Neural cell (in vitro differentiated cells): ENCODE results near the gene FOXJ3. TPM values are rescaled to one million over a fixed set of nuclear protein-coding genes. Genes with fewer than 3 reads are reported as not detected.

Source experiments
- H2AFZ ChIP-seq: fragments of 200-600, 300-800 bp; sonication (generic), shearing (Covaris generic); 2 replicates; pipeline ENCODE4 v1.6.0; 2014; ENCODE audit warnings: low read depth, mild to moderate bottlenecking, antibody characterized with exemption, low read length, moderate library complexity
- H3F3A ChIP-seq: fragments of 200-600 bp; shearing (Covaris generic); 2 replicates; pipeline ENCODE4 v1.6.1; 2016; ENCODE audit warnings: mild to moderate bottlenecking, moderate library complexity, mixed read lengths, antibody characterized with exemption, low read length; ENCODE audit not compliant: insufficient read depth, poor library complexity, severe bottlenecking
- H3K27ac ChIP-seq: fragments of 200-600, 300-800 bp; sonication (generic), shearing (Covaris generic); 2 replicates; pipeline ENCODE4 v1.5.1; 2014; ENCODE audit warnings: mild to moderate bottlenecking, low read length, moderate library complexity
- H3K27me3 ChIP-seq: fragments of 300-800, 200-600 bp; sonication (generic), shearing (Covaris generic); 2 replicates; pipeline ENCODE4 v1.6.0; 2014; ENCODE audit warnings: mild to moderate bottlenecking, low read depth, low read length, moderate library complexity; ENCODE audit not compliant: insufficient read depth
- H3K36me3 ChIP-seq: fragments of 300-800, 200-600 bp; sonication (generic), shearing (Covaris generic); 2 replicates; pipeline ENCODE4 v1.5.1; 2014; ENCODE audit warnings: mild to moderate bottlenecking, antibody characterized with exemption, low read length, moderate library complexity; ENCODE audit not compliant: insufficient read depth
- H3K4me2 ChIP-seq: fragments of 300-800, 200-600 bp; sonication (generic), shearing (Covaris generic); 2 replicates; pipeline ENCODE4 v1.6.0; 2014; ENCODE audit warnings: mild to moderate bottlenecking, low read length
- H3K4me3 ChIP-seq: fragments of 300-800, 200-600 bp; sonication (generic), shearing (Covaris generic); 2 replicates; pipeline ENCODE4 v1.5.1; 2014; ENCODE audit warnings: mild to moderate bottlenecking, low read length, moderate library complexity
- H3K79me2 ChIP-seq: fragments of 200-600 bp; shearing (Covaris generic); replicated peaks from 2 replicates; pipeline ENCODE4 v1.6.0; 2014; ENCODE audit warnings: mild to moderate bottlenecking, low read length, moderate library complexity; ENCODE audit not compliant: insufficient read depth
- H3K9ac ChIP-seq: fragments of 300-800, 200-600 bp; sonication (generic), shearing (Covaris generic); 2 replicates; pipeline ENCODE4 v1.6.1; 2016; ENCODE audit warnings: mild to moderate bottlenecking, low read length, mixed read lengths
- H3K9me2 ChIP-seq: fragments of 200-600 bp; shearing (Covaris generic); 2 replicates; pipeline ENCODE4 v1.6.1; 2016; ENCODE audit warnings: mild to moderate bottlenecking, low read length, mixed read lengths; ENCODE audit not compliant: insufficient read depth
- H3K9me3 ChIP-seq: fragments of 200-600, 300-800 bp; sonication (generic), shearing (Covaris generic); 2 replicates; pipeline ENCODE4 v1.6.1; 2016; ENCODE audit warnings: mild to moderate bottlenecking, mixed run types, low read length, moderate library complexity, mixed read lengths
- H4K20me1 ChIP-seq: fragments of 200-600 bp; shearing (Covaris generic); 2 replicates; pipeline ENCODE4 v1.6.1; 2016; ENCODE audit warnings: mild to moderate bottlenecking, mixed run types; ENCODE audit not compliant: insufficient read depth
- CTCF ChIP-seq: fragments of 450-650 bp; IDR thresholded peaks from 2 replicates; pipeline ENCODE4 v1.5.1; 2014; ENCODE audit warnings: antibody characterized with exemption, mild to moderate bottlenecking, moderate library complexity; ENCODE audit not compliant: poor library complexity, severe bottlenecking
- EP300 ChIP-seq: fragments of 450-650 bp; conservative IDR thresholded peaks from 2 replicates; pipeline ENCODE4 v1.6.1; 2014; ENCODE audit warnings: antibody characterized with exemption, mild to moderate bottlenecking, moderate library complexity; ENCODE audit not compliant: poor library complexity, severe bottlenecking
- EZH2 ChIP-seq: fragments of 200-600, 300-800 bp; shearing (Covaris generic), sonication (generic); IDR thresholded peaks from 2 replicates; pipeline ENCODE4 v1.6.1; 2014; ENCODE audit warnings: antibody characterized with exemption, low read length, borderline replicate concordance, mild to moderate bottlenecking; ENCODE audit not compliant: insufficient read depth, poor library complexity, severe bottlenecking
- MXI1 ChIP-seq: fragments of 450-650 bp; conservative IDR thresholded peaks from 2 replicates; pipeline ENCODE4 v1.6.1; 2014; ENCODE audit warnings: antibody characterized with exemption, mild to moderate bottlenecking; ENCODE audit not compliant: poor library complexity, severe bottlenecking
- POLR2AphosphoS5 ChIP-seq: IDR thresholded peaks from 2 replicates; pipeline ENCODE4 v1.6.1; 2012
- RAD21 ChIP-seq: fragments of 450-650 bp; conservative IDR thresholded peaks from 2 replicates; pipeline ENCODE4 v1.6.1; 2014; ENCODE audit warnings: antibody characterized with exemption, mild to moderate bottlenecking, moderate library complexity
- REST ChIP-seq: IDR thresholded peaks from 2 replicates; pipeline ENCODE4 v1.6.1; 2012; ENCODE audit warnings: borderline replicate concordance
- SMC3 ChIP-seq: fragments of 450-650 bp; conservative IDR thresholded peaks from 2 replicates; pipeline ENCODE4 v1.6.1; 2014; ENCODE audit warnings: antibody characterized with exemption, mild to moderate bottlenecking, moderate library complexity; ENCODE audit not compliant: poor library complexity
- TAF1 ChIP-seq: IDR thresholded peaks from 2 replicates; pipeline ENCODE4 v1.6.1; 2012; ENCODE audit warnings: low read depth
- polyA plus RNA-seq: library from polyadenylated mRNA; depleted of rRNA; stranded (reverse); fragments of >200 nt; gene quantifications from 2 replicates; pipeline ENCODE4 v1.2.3, GENCODE V29; 2014

FOXJ3 gene
- polyA plus RNA-seq, 1 donor from 2014 or later, result 36.0 TPM

- Histone ChIP-seq H3K27ac (no peak overlapping the region), H3K9ac (no peak overlapping the region), H3K27me3 (no peaks in the 10 kb centered on the region), H3K4me3 (no peak overlapping the region), H3K4me2 (no peak overlapping the region), H3K79me2 (no peaks in the 10 kb centered on the region), H4K20me1 (no peaks in the 10 kb centered on the region), H3F3A (no peaks in the 10 kb centered on the region), H3K36me3 (no peaks in the 10 kb centered on the region), H3K9me3 (no peaks in the 10 kb centered on the region), H3K9me2 (no peaks in the 10 kb centered on the region), H2AFZ (no peak overlapping the region)
- TF ChIP-seq MXI1 (no peak), REST (no peak), EZH2 (no peak), POLR2AphosphoS5 (no peak), RAD21 (no peak), SMC3 (no peak), TAF1 (no peak), EP300 (no peak), CTCF (no peak)
These were observed 30.1 kb upstream of the FOXJ3 start for GRCh38 chr1:42365118-42365517.

- TF ChIP-seq REST, result no peak
- TF ChIP-seq CTCF, result no peak
- TF ChIP-seq EP300, result no peak
- no peak for TF ChIP-seq SMC3
- no peak for TF ChIP-seq RAD21
- Histone ChIP-seq H2AFZ (no peak overlapping the region), H3K79me2 (no peaks in the 10 kb centered on the region), H3K27ac (no peak overlapping the region), H3F3A (no peaks in the 10 kb centered on the region), H3K27me3 (no peaks in the 10 kb centered on the region), H3K4me3 (no peak overlapping the region), H3K9ac (no peak overlapping the region), H3K9me2 (no peaks in the 10 kb centered on the region), H3K9me3 (no peaks in the 10 kb centered on the region), H3K4me2 (no peak overlapping the region), H3K36me3 (no peaks in the 10 kb centered on the region), H4K20me1 (no peaks in the 10 kb centered on the region)
These were observed 29.5 kb upstream of the FOXJ3 start for GRCh38 chr1:42364542-42364941.
